GM18520 (cell line): Measurements from ENCODE around the gene CENPU.
"Not testable (repeated sequence)": the region's sequence is repeated elsewhere in the genome, so short reads cannot be mapped to it uniquely, and the experiment has no call there.

Experiments used
- ATAC-seq: cut with Tn5 transposase; IDR thresholded peaks from one replicate; pipeline ENCODE4 v1.9.1; 2021; ENCODE audit not compliant: unreplicated experiment

Gene CENPU

DNA sequence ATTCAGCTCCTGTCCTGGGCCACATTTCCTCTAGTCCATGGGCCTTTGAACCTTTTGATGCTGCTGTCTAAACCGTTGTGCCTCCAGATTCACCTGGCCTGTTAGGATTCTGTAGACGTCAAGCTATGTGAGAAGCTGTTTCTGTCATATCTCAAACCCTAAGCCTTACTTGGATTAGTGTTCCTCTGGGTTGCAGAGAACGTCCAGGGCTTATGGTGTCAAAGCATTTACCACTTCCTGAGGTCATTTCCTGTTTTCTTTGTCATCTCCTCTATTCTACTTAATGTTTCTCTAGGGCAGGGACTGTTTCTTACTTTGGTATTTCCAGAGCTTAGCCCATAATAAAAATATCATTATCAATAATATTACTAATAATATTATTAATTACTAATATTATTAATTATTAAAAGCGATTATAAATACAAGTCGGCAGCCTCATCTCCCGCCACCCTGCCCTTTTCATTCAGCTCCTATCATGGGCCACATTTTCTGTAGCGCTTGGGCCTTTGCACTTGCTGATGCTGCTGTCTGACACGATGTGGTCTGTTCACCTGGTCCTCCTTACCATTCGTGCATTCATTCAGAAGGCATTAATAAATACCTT, 65.3 kb downstream of the CENPU start:
- ATAC-seq, result no peak

DNA sequence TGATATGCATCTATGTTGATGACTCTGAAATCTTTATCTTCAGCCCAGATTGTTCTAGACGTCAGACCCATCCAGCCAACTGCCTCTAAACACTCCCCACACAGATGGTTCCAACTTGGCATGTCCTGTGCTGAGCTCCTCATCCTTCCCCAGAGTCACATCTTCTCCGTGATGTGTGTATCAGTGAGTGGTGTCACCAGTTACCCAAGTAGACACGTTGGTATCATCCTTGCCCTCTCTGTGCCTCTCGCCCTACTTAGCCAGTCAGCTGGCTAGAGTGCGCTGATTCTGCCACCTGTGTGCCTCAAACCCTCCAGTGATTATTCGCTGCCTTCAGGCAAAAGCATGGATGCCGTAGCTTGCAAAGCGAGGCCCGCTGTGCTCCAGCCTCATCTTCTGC, 65.8 kb downstream of the CENPU start:
- ATAC-seq, result no peak

DNA sequence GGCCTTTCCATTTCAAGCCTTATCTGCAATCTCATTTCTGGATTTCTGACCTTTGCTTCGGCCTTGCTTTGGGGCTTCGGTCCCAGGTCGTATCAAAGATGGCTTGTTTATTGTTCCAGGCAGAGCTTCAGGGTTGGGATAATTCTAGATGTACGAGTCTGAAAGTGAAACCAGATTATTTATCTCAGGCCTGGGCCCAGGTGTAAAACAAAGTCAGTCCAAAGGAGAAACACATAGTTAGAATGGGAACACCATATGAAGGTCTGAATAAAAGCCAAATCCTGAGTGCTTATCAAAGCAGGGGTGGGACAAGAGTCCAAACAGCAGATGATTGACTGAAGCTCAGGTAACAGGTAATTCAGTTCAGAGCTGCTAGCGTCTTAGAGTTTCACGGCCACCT, 67.2 kb downstream of the CENPU start:
- ATAC-seq, result no peak

DNA sequence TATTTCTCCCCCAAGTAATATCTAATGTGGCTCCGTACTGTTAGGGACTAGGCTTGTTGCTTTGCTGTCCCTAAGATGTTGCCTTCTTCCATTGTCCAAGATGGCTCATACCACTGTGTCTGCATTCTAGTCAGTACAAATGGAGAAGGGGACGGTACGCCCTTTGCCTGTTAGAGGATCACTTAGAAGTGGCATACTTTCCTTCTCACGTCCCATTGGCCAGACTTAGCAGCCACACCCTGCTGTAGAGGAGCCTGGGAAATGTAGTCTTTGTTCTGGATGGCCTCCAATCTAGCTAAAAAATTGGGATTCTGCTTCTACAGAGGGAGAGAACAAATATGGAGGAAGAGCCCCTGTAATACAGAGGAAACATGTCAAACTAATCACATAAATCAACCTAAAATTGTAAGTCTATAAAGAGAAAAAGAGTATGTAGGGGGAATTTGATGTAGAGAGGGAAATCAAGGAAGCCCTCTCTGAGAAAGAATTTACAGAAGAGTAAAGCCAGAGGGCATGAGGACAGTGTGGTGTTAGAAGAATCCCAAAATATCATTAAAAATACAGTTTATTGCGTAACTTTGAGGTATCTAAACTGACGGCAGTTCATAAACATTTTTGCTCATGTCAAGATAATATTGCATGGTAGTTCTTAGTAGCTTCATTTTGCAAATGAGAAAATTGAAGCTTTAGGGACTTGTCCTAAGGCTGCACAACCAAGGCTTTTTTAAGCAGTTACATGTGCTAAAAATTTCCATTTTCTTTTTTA, 69.3 kb downstream of the CENPU start:
- no peak for ATAC-seq

DNA sequence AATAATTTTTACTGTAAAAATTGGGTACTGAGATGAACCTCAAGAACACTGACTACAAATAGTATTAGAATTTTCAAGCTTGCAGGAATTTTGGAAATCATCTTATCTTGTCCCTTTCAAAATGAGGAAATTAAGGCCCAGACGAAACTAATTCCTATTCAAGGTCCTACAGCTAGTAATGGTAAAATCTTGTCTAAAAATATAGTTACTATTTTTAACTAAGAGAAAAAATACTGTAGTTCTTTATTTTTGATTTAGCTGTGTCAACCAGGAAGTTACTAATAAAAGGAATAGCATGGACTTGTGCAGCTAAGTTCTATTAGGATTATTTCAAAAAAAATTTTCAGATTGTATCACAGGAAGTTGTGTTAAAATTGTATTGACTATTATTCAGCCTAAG, 71.7 kb downstream of the CENPU start:
- no peak for ATAC-seq

DNA sequence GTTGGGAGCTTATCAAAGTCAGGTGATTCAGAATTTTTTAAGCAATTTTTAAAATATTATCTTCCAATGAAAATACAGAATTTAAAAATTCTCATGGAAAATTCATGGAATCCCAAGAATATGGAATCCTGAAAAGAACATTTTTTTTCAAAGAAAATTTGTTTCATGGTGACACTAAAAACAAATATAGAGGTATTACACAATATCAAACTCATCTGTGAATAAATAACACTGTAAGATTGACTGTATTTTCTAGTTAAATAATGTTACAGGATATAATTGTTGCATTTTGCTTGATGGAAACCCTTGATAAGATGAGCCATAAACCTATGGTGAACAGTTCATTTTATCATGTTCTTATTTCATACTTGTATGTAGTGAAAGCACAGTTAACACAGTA, 72.9 kb downstream of the CENPU start:
- ATAC-seq, result no peak

DNA sequence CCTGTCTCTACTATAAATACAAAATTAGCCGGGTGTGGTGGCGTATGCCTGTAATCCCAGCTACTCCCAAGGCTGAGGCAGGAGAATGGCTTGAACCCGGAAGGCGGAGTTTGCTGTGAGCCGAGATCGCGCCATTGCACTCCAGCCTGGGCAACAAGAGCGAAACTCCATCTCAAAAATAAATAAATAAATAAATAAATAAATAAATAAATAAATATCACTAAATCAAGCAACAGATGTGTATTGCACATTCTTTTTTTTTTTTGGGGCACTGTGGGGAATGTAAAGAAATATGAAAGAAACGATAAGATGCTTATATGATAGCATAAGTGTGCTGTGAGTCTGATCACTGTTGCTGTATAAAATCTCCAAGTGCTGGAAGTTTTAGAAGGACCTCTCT, 76.1 kb downstream of the CENPU start:
- not testable (repeated sequence) for ATAC-seq

DNA sequence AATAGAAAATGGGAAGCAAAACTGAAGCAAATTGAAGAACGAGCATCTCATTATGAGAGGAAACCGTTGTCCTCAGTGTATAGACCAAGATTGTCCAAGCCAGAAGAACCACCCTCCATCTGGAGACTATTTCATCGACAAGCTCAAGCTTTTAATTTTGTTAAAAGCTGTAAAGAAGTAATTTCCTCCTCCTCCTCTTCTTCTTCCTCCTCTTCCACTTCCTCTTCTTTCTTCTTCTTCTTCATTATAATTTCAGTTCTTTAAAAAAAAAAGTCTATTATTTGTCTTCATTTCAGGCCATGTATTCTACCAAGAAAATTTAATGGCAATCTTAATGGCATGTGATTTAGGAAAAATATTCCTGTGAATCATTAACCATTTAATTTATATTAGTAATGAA, 76.8 kb downstream of the CENPU start:
- no peak for ATAC-seq

DNA sequence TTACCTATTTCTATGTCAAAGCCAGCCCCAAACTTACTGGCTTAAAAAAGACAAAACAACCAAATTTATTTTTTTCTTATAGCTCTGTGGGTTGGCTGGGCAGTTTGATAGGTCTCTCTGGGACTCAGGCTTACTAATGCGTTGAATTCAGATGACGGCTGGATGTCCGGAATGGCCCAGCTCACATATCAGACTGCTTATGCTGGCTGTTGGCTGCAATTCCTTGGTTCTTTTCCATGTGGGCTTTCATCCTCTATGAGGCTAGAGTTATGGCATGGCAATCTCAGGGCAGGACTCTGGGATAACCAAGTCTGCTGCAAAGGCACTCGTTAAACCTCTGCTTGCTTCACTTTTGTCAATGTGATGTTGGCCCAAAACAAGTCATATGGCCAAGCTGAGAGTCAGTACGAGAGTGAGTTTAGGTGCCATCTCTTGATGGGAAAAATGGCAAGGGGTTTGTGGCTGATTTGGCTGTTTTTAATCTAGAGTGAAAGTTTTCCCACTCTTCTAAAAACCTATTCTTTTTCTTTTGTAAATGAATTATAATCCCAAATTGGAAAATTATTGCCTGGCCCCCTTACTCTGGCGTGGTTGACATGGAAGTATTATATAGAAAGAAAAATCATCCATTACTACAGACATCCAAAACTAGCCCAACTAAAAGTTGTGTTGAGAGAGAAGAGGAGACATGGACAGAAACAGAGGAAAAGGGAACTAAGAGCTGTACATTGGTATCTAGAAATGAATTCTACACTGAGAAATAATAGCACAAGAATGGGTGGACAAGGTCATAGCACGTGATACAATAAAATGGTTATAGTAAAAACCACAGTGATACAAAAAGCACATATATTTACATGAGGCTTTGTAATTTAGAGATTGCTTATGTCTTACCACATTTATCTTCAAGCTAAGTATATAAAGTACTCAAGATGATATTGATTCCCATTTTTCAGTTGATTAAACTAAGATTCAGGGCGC, 77.7 kb downstream of the CENPU start:
- no peak for ATAC-seq

DNA sequence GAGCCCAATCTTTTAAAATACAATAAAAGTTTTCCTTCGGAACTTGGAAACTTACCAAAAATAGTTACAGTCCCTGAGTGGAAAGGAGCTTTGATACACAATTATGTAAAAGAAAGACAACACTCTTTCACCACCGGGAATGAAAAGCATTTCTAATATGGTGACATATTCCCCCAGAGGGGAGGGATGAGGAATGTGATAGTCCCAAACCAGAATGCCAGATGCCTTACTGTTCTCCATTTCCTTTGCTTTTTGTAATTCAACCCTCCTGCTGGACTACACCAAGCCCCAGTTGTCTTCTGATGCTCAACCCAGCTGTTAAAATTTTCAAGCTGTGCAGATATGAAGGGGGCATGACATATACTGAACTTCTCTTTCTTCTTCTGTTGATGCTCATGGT, 80.2 kb downstream of the CENPU start:
- no peak for ATAC-seq

DNA sequence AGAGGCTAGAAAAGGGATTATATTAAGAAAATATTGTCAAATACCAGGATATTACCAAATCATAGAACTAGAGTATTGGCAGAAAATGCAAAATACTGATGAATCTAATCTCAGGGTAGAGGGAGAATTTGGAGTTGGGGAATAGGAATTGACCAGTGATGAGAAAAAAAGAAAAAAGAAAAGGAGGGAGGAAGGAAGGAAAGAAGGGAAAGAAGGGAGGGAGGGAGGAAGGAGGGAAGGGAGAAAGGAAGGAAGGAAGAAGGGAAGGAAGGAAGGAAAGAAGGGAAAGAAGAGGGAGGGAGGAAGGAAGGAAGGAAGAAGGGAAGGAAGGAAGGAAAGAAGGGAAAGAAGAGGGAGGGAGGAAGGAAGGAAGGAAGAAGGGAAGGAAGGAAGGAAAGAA, 81.2 kb downstream of the CENPU start:
- ATAC-seq, result not testable (repeated sequence)

DNA sequence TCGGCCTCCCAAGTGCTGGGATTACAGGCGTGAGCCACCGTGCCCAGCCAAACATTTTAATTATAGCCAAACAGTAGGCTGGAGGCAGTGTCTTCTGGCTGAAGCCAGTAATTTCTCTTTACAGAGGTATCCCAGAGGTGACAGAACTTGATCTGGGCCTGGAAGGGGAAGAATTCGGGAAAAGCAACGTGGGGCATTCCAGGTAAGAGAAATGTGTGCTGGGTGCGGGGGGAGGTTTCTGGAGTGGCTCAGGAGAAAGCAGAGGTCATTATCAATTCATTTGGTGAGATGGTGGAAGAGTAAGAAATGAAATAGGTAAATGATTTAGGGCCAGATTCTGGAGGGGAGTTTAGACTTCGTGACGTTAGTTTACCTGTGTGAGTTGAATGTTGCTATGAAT, 82.0 kb downstream of the CENPU start:
- ATAC-seq, result no peak

DNA sequence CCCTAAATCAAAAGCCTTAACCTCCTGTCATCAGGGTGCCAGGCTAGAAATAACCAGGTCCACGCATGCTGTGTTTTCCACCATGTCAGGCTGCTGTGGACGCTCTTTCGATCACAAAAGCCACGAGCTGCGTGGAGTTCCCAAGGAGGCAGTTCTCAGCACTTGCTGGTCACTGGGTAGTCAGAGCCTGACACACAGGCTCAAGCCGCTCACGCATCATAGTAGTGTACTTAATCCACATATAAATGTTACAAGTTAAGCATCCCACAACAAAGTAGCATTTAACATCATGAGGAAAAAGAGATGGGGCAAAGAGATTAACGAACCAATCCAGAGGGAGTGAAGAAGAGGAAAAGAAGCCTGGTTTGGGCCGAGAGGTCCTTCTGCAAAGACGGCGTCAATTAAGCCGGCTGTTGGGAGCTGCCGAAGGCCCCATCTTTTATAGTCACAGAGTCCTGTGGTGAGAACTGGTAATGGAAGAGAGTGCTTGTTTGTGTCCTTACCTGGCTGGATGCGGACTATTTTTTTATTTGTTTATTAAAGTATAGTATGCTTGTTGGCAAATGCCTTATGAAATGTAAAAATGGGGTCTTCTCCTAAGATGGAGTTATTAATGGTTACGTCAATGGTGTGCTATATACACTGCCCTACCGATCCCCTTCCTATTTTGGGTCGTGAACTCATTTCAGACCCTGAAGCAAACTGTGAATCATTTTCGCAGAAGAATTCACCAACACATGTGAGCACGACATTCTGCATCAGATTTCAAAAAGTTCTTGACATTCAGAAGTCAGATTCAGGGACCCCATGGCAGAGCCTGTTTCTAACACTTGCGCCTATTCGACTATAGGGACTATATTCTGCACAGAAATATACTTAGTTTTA, 83.7 kb downstream of the CENPU start:
- ATAC-seq, result no peak

DNA sequence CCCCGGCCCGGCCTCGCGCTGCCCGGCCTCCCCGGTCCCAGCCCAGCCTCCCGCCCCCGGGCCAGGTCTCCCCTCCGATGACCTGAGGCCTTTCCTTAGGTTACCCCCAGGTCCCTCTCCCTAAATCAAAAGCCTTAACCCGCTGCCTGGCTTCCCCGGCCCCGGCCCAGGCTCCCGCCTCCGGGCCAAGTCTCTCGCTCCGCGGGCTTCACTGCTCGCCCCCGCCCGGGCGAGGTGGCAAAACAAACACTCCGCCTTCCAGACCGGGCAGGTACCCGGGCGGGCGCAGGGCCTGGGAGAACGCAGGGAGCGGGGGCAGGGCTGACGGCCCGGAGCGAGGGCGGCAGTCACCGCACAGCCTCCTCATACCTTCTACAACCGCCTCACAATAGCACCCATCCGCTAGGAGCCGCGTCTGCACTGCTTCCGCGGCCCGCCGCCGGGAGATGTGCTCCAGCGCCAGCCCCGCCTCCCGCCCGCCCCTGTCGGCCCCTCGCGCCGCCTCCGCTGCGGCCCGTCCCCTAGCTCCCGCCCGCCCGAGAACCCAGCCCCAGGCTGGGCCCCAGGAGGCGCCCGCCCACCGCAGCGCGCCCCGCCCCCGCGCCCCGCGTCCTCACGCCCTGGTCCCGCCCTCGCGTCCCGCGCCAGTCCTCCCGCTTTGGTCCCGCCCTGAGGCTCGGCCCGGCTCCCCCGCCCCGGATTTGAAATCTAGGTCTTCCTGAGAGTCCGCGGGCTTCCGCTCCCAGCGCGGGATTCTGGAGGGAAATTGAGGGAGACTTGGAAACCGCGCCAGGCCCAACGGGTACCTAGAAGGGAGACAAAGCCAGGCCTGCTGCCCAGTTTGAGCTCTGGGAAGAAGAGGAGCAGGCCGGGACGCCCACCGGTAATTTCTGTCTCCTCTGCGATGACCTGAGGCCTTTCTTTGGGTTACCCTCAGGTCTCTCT, 84.6 kb downstream of the CENPU start, which contains the start of the genes CASP3 and PRIMPOL:
Gene CASP3 (minus strand): TSS at position 422 of the 945 bp plus-strand sequence. CDS start 10,994 bp downstream, outside the sequence.
Gene PRIMPOL (plus strand): TSS at position 713 of the 945 bp plus-strand sequence. CDS start 7,403 bp downstream, outside the sequence.
- ATAC-seq, result peak; percentile 69

DNA sequence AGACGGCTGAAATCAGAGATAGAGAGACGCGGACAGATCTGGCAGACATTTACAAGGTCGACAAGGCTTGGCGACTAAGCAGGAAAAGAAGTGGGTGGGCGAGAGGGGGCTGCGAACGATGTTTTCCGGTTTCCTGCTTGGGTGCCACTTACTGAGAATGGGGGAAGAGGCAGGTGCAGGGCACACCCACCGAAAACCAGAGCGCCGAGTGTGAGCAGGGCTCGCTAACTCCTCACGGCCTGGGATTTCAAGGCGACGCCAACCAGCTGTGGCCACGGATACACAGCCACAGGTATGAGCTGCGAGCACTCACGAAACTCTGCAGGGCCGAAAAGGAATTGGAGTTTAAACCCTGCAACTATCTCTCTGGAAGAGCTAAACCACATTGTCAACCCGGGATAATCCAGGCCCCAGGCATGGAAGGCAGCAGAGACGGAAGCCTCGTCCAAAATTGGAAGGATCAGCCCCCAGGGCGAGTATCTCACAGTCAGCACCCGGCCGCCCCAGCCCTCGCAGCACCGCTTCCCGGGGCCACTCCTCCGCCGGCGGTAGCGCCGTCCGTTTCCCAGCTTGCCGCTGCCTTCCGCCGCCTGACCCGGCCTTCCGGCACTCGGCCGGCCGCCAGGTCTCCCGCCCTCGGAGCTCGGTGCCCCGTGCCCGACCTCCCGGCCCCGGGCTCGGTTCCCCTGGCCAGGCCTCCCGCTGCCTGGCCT, 85.4 kb downstream of the CENPU start:
- peak; percentile 7 for ATAC-seq

DNA sequence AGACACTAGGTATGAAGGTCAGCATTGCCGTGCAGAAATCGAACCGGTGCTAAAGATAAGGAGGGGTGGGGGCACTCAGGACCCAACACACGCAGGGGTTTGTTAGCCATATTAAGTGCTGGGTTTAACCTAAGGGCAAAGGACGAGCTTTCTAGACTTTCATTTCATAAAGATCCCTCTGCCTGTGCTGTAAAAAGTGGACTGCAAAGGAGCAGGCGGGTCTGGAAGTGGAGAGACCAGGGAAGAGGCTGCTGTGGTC, 85.9 kb downstream of the CENPU start:
- no peak for ATAC-seq

DNA sequence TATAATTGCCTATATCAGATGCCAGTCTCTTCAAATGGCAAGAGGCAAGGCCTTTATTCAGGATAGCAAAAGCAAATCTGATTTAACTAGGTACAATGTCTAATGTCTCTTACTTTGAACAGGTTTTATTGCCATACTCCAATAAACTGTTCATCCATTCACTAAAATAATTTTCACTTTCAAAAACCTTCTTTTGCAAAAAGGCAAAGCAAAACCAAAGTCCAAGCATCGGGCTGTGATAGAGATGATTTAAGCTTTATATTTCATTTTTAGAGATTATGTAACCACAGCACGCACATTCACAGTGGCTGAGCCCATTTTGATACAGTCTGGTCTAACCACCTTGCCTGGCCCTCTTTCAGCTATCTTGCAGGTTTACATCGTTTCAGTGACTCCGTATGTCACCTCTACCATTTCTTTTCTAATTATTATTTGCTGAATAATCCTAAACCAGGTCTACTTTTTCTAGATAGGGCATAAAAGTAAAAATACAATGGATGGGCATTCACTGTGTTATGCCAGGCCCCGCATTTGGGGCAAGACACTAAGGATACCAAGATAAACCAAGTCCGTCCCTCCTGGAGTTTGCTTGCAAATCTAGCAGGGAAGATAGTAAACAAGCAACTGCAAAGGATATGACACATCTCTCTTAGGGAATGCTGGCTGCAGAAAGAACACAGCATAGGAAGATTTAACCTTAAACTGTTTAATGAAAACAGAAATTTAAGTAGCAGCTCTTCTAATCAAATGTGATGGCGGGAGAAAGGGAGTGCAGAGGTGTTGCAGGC, 86.4 kb downstream of the CENPU start:
- no peak for ATAC-seq
